ENCODE results near the gene PHLDA1. TPM values are rescaled to one million over a fixed set of nuclear protein-coding genes. Genes with fewer than 3 reads are reported as not detected.

The PHLDA1 gene
- total and polyA plus RNA-seq, 9 of the 15 experiments (the other 6 are each of a cell fraction or from before 2014, with no cell fraction given), result 0.15 to 2.9 (median 0.54) TPM

DNA sequence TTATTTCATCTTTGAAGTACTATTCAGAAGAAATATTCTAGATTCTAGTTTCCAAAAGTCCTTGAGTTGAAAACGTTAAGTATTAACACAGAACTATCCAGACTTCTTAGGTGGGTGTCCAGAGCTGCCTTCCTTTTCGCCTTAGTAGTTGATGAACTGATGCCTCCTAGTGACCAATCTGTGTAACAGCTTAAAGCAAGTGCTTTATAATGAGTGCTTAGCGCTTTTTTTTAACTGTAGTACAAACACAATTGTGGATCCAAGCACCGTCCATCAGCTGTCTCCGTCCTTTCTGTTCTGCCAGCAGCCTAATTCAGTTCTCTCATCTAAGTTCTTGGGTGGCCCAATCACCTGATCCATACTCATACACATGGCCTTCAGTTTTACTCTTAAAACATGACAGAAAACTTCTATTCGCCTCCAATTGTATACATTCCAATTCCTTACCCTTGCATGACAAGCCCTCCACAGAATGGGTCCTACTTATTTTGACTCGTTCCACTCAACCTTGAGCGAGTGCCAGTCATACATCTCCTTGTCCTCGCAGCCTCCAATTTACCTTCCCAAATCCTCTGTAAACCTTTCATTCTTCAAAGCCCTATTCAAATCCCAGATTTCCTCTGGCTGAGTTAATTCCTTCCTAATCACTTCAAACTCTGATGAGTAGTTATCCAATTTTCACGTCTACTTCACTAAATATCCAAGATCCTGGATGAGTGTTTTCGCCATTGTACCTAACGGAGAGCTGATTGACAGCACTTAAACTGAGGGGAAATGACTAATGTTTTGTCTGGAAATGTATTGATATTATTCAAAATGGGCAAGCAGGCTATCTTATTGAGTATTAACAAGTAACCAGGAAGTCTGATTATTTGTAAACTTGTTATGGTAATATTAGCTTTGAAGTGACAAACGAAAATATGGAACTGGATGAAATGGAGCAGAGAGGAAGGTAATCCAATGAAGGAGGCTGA, 5.8 kb upstream of the PHLDA1 start (continued):
- TF ChIP-seq ELF4 (CRISPR knock-in tag; IDR thresholded peaks at IDR 0.05), result no peak
- TF ChIP-seq USF2 (CRISPR knock-in tag; IDR thresholded peaks at IDR 0.05), result no peak
- TF ChIP-seq GATAD2B (IDR thresholded peaks at IDR 0.05; ENCODE audit: borderline replicate concordance), result 0 out of 2 replicates have a peak, but pooled peaks have one; percentile 17
- no peak for TF ChIP-seq ZNF518B (CRISPR knock-in tag; IDR thresholded peaks at IDR 0.05)
- TF ChIP-seq NR2F6 (CRISPR knock-in tag; IDR thresholded peaks at IDR 0.05), result 0 out of 2 replicates have a peak, but pooled peaks have one; percentile 49
- TF ChIP-seq TAF9B (IDR thresholded peaks at IDR 0.05; ENCODE audit: partially characterized antibody), result no peak
- TF ChIP-seq C11orf30 (IDR thresholded peaks at IDR 0.05; ENCODE audit: low read depth), result 0 out of 2 replicates have a peak, but pooled peaks have one; percentile 4
- TF ChIP-seq CCAR2 (IDR thresholded peaks at IDR 0.05; ENCODE audit: low read depth, low read length), result no peak
- 0 out of 2 replicates have a peak, but pooled peaks have one; percentile 18 for TF ChIP-seq ARID3A (IDR thresholded peaks at IDR 0.05; ENCODE audit: borderline replicate concordance, low read depth, low read length)
- TF ChIP-seq, protein P1, sequence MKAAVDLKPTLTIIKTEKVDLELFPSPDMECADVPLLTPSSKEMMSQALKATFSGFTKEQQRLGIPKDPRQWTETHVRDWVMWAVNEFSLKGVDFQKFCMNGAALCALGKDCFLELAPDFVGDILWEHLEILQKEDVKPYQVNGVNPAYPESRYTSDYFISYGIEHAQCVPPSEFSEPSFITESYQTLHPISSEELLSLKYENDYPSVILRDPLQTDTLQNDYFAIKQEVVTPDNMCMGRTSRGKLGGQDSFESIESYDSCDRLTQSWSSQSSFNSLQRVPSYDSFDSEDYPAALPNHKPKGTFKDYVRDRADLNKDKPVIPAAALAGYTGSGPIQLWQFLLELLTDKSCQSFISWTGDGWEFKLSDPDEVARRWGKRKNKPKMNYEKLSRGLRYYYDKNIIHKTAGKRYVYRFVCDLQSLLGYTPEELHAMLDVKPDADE (conservative IDR thresholded peaks at IDR 0.05; ENCODE audit: control insufficient read depth, low read depth, low read length), result no peak
- TF ChIP-seq ZC3H4 (CRISPR knock-in tag; IDR thresholded peaks at IDR 0.05; ENCODE audit: borderline replicate concordance), result no peak
- no peak for TF ChIP-seq POU5F1 (IDR thresholded peaks at IDR 0.05; ENCODE audit: borderline replicate concordance, low read depth, low read length, partially characterized antibody)
- no peak for TF ChIP-seq ZNF76 (CRISPR knock-in tag; IDR thresholded peaks at IDR 0.05; ENCODE audit: borderline replicate concordance)
- no peak for TF ChIP-seq MAZ (CRISPR knock-in tag; conservative IDR thresholded peaks at IDR 0.05 in 1 of 2, IDR thresholded peaks at IDR 0.05 in 1 of 2)
- TF ChIP-seq ZNF655 (CRISPR knock-in tag; IDR thresholded peaks at IDR 0.05), result no peak
- TF ChIP-seq SMC3 (conservative IDR thresholded peaks at IDR 0.05; ENCODE audit: insufficient read depth, low read depth, low read length), result peak; percentile 84

All from K562 (cell line).